Measurements from ENCODE around the gene GPSM3.
"Not testable (repeated sequence)": the region's sequence is repeated elsewhere in the genome, so short reads cannot be mapped to it uniquely, and the experiment has no call there.

GPSM3 gene

DNA sequence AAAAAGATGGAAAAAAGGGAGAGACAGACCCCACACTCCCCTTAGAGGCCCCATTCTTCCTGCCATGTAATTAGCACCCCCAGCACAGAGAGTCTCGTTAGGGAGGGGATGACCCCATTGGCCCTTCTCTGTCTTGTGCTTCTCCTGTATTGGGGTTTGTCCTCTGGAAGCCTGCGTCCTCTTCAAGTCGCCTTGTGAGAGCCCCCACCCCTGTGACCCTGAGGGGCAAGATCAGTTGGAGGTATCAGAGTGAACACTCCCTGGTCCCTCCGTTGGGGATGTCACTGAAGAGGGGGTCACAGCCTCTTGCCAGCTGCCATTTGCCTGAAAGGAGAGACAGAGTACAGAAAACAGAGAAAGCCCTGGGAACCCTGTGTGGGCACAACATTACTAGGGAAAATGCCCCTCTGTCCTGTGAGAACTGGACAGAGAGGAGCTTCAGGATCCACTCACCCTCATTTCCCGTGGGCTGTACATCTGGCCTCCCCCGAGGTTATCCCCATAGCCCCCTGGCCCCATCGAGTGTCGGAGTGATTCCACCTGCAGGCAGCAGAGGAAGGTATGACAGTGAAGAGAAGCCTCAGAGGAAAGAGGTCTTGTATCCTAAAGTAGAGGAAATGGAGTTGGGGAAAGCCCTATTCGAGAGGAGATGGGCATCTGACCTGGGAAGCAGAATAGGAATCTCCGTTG is 6.1 kb downstream of the GPSM3 start:
- DNase-seq: not testable (repeated sequence)

DNA sequence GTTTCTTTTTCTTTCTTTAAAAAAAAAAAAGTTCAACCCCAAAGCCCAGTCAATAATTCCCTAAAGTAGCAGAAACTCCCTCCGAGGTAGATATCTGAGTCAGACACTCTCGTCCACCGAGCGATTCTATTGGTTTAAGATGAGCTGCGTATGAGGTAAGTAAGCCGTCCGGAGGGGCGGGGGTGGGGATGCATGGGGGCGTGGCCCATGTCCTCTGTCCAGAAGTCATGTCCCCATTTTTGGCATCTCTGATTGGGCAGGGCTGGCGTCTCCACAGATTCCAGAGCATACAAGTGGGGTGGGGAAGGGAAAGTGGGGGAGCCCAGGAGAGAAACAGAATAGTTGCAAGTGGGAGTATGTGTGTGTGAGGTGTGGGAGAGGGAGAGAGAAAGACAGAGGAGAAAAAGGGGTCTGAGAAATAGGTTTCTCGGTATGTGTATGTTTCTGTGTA is 6.7 kb downstream of the GPSM3 start:
- DNase-seq: peak; percentile 68

DNA sequence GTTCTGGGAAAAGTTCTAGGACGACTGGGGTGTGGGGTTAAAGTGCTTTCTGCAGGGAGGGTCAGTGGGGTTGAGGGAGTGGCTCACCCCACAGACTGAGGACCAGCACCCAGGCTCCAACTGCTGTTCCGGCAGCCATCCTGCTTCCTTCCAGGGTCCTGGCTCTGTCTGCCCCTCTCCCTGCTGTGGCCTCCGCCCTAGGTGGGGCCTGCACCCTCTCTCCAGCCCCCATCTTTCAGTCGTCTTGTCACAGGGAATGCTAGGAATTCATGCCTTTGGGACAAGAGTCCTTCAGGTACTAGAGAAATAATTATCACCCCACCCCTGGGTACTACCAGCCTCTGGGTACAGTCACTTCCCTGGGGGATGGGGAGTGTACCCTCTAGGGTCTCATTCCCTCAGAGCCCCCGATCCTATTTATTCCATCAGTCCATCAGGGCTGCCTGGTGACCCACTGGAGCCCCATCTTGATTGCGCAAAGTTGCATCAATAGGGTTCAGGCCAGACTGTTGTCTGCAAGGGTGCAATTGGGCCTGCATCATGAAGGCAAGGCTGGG is 8.3 kb downstream of the GPSM3 start, which contains the start of gene AGER:
TSS of gene AGER (minus strand) at position 170 of the 557 bp plus-strand sequence. CDS start at position 139, 31 bp downstream.
- no peak for DNase-seq

DNA sequence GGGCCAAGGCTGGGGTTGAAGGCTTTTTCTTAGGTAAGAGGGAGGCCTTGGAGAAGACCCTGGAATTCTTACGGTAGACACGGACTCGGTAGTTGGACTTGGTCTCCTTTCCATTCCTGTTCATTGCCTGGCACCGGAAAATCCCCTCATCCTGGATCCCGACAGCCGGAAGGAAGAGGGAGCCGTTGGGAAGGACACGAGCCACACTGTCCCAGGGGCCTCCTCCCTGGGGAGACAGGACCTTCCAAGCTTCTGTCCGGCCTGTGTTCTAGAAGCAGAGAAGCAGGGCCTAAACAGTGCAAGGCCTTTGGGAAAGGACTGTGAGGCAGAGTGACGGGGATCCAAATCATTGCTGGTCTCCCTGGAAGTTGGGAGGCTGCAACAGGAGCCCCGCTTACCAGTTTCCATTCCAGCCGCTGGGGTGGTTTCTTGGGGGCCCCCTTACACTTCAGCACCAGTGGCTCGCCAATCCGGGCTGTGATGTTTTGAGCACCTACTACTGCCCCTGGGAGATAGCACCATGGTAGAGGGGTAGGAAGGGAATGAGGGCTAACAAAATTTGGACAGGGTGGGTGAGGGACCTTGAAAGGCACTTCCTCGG is 8.9 kb downstream of the GPSM3 start:
- DNase-seq: no peak

DNA sequence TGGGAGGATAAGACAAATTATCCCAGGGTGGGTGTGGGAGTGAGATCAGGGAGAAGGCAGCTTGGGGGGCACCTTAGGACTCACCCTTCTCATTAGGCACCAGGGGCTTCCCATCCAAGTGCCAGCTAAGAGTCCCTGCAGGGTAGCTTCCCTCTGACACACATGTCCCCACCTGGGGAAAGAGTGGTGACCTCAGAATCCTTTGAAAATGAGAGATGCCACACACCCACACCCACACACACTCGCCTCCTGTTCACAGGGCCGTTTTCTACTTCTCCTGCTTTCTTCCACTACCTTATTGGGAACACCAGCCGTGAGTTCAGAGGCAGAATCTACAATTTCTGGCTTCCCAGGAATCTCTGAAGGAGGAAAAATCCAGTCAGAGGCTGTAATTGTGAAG is 9.4 kb downstream of the GPSM3 start:
- DNase-seq: no peak

DNA sequence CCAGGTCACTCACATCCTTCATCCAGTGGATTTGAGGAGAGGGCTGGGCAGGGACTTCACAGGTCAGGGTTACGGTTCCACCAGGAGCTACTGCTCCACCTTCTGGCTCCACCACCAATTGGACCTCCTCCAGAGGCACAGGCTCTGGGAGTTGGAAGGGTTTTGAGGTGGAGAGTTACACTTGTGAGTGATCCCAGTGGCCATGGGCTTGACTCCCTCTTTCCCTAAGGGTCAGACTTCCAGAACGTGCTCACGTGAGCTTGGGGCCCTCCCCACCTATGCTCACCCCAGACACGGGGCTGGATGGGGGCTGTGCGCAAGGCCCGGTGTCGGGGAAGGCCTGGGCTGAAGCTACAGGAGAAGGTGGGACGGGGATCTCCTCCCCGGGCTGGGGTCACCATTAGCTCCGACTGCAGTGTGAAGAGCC is 9.9 kb downstream of the GPSM3 start:
- no peak for DNase-seq

DNA sequence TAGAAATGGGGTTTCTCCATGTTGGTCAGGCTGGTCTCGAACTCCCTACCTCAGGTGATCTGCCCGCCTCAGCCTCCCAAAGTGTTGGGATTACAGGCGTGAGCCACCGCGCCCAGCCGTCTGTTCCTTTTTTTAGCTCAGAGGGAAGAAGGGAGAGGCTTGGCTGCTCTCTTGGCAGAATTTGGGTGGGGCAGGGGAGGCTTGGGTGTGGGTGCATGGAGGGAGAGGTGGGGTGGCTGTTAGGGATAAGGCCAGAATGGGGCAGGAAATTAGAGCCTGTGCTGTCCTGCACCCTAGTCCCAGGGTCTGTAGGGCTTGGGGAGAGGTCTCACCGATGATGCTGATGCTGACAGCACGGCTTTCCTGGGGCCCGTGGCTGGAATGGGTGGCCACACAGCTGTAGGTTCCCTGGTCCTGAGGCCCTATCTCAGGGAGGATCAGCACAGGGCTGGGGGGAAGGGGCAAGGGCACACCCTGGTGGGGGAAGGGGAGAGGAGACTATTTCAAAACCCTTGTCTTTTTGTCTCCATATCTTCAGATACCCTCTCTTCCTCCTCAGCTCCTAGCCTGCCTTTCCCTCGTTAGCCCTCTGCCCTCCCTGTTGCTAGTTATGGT is 10.4 kb downstream of the GPSM3 start:
- DNase-seq: no peak

DNA sequence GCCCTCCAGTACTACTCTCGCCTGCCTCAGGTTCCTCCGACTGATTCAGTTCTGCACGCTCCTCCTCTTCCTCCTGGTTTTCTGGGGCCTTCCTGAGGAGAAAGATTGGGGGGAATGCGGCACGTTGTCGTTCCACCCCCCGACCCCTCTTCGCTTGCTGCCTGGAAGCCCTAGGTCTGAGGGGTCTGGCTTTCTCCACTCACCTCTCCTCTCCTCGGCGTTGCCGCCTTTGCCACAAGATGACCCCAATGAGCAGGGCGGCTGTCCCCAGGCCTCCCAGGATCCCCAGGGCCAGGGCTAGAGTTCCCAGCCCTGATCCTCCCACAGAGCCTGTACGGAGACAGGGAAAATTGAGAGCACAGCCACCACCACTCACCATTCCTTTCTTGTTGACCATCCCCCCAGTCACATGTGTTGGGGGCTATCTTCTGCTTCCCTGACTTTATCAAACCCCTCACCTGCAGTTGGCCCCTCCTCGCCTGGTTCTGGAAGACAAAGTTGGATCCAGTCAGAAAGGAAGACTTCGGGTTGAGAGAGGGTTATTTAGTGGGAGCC is 11.2 kb downstream of the GPSM3 start:
- DNase-seq: no peak

DNA sequence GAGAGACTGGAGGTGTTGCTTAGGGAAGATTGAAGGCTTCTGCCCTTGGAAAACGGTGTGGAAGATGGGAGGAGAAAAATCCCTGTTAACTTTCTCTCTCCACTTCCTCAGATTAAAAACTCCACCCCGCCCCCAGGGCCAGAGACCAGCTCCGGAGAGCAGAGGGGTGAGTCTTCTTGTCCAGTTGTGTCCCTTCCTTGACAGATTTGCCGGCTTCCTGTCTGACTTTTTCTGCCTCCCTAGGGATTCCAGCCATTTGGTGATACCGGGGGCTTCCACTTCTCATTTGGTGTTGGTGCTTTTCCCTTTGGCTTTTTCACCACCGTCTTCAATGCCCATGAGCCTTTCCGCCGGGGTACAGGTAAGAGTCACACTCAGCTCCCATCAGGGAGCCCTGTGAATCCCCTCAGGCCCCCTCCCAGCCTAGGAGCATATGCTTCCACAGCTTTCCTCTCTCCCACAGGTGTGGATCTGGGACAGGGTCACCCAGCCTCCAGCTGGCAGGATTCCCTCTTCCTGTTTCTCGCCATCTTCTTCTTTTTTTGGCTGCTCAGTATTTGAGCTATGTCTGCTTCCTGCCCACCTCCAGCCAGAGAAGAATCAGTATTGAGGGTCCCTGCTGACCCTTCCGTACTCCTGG is 12.6 kb downstream of the GPSM3 start:
- DNase-seq: no peak

DNA sequence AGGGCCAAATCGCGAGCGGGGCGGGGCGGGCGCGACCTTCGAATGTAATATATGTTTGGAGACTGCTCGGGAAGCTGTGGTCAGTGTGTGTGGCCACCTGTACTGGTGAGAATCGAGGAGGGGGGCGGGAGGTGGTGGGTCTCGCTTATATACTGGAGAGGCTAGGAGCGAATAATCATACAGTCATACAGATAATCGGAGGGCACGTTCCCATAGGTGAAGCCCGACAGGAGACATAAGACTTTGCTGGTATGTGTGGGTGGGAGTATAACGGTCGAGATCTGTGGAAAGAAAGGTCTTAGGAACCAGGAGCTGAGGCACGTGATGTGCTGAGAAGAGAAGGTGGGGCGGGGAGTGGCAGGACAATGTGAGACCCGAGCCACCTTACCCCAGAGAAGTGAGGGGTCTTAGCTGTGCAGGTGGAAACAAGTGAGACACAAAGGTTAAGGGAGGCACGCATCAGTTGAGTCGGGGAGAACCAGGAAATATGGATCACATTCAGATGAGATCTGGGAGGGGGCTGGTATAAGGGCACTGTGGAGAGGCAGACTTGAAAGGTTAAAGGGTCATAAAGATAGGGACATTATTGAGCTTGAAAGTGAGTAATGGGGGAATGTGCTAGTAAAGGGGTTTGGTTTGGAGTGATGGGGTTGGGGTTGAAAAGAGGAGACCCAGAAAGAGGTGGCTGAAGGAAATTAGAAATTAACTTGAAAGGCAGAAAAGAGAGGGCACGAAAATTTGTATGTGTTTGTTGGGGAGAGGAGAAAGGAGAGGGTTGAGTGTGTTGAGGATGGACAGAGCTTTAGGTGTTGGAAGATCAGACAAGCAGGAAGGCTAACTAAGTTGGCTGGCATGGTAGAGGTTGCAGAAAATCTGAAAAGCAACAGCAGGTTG is 13.6 kb downstream of the GPSM3 start:
- DNase-seq: no peak

DNA sequence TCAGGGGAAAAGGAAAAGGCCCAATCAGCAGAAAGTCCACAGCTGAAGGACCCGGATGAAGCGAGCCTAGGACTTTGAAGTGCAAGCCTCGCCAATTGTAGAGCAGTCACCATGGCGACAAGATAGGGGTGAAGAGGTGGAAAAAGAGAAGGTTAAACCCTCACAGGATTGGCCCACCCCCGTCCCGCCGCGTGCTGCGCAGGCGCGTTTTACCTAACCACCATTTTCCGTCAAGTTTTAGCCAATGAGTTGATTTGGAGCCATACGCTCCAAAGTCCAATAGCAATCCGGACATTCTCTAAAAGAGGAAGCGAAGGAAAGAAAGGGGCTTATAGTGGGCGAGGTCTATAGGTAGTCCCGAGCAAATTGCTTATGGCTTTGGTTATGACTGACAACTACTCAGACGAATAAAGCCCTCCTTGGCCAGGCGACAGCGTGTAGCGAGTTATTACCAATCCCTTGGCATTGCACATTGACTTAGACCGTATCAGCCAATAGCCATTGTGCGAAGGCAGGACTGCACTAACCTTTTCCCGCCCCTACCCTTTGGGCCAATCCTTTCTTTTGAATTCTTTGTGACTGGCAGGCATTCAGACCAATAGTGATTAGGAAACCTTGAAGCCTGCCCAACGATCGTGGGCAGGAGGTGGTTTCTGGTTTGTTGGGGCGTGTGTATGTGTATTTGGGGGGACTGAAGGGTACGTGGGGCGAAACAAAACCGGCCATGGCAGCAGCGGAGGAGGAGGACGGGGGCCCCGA is 14.5 kb downstream of the GPSM3 start, which contains the start of gene RNF5:
TSS of gene RNF5 (plus strand) at position 618 of the 759 bp plus-strand sequence. CDS start at position 725, 107 bp downstream.
- DNase-seq: peak; percentile 95

DNA sequence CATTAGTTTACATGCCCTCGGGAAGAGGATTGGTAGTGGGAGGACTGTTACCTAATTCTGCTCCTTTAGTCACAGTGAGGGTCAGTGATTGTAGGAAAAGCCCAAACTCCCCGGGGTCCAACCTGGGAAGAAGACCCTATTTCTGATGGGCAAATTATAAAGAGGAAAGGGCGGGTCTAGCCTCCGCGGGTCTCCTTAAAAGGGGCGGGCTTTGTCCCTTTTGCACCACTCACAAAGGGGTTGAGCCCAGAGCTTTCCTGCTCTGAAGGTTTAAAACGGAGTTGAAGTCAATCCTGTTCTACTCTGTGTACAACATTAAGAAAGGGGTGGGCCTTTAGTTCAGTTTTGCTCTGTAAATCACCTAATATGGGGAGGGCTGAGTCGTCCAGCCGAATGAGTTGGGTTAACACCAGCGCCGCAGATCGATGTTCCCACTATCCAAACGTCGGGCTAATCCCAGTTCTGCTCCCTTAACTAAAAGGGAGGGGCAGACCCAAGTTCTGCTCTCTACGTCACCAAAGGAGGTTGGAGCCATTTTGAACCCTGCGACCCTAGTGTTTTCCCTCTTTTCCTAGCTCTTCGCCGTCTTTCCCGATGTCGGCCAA is 15.2 kb downstream of the GPSM3 start:
- DNase-seq: peak; percentile 36

DNA sequence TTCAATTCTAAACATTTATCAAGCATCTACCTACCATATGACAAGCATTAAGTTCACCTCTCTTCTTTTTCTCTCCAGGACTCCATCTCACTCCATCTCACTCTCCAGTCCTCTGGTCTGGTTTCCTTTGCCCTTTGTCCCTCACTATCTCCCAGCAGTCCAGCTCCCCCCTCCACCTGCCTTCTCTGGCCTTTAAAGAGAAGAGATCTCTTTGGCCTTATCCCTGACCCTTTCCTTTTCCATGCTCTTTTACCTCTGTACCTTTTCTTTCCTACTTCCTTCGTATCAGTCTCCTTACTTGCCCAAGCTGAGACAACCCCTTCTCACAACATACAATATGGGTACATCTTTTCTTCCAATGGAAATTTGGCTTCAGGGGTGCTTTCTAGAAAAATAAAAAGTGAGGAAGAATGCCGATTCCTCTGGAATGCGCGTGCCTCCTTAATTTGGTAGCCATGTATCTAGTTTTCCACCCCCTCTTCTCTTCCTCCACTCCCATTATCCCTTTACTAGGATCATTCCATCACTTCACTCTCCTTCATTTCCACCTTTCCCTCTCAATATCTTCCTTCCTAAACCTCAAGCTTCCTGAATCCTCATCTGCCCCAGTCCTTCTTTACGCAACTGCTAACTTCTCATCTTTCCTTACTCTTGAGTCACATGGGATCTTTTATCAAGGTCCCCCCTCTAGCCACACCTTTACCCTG is 15.8 kb downstream of the GPSM3 start:
- no peak for DNase-seq

DNA sequence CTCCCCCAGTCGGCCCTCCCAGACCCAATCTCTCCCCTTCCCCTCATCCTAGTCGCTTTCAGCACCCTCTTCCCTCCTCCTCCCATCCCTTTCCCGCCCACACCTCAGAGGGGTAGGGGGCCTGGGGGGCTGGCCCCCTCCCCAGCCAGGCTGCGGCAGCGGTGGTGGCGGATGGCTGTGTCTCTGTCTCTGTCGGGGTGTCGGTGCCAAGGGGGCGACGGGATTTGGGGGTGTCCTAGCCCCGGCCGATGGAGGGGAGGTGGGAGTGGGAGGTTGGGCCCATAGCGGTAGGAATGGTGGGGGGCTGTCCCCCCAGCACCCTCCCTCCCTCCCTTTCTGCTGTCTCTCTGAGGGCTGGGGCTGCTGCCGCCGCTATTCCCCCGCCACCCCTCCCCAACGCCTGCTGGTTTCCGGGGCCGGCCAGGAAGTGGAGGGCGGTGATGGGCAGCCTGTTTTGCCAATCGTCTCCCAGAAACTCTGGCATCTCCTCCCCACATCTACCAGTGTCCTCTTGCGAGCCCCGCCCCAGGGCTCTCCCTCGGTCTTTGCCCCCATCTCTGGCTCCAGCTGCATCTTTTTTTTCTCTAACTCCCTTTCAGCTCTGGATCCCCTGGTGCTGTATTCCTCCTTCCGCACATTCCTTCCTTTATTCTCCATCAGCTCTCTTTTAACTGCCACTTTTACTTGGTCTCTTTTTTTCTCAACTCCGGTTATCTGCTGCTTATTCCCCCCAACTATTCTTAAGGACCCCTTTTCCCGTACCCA is 16.6 kb downstream of the GPSM3 start, which contains the start of gene AGPAT1:
TSS of gene AGPAT1 (minus strand) at position 374 of the 765 bp plus-strand sequence. CDS start 4,588 bp downstream, outside the sequence.
- peak; percentile 96 for DNase-seq

DNA sequence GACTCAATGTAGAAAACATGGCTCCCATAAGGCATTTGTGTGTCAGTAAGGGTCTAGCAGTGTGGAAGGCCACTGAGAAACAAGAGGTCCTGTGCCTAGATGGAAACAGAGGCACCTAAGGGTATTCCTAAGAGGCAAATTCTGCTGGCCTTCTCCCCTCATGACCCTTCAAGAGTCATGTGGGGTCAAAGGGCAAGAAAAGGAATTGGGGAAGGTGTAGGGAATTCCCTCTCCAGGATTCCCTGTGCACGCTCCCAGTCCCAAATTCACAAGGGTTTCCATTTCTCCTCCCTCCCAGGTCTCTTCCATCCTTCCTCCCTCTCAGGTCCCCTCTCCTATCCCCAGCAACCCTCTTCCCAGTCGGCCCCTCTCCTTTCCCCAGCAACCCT is 17.1 kb downstream of the GPSM3 start:
- DNase-seq: no peak

DNA sequence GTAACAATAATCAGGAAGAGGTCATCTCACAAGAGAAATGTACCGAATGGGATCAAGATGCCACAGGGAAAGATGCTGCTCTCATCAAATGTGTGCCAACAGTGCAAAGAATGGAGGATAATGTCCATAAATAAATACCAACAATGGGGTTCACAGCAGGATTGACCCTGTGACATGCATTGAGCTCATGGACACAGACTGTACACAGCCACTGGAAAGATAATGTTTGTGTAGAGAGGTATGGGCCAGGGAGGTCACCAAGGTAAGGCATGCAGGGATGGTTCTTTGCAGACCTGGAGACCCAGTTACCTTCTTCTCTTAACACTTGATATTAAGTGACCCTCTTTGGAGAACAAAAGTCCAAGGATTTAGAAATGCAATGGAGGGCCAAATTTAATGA is 18.0 kb downstream of the GPSM3 start:
- DNase-seq: no peak

DNA sequence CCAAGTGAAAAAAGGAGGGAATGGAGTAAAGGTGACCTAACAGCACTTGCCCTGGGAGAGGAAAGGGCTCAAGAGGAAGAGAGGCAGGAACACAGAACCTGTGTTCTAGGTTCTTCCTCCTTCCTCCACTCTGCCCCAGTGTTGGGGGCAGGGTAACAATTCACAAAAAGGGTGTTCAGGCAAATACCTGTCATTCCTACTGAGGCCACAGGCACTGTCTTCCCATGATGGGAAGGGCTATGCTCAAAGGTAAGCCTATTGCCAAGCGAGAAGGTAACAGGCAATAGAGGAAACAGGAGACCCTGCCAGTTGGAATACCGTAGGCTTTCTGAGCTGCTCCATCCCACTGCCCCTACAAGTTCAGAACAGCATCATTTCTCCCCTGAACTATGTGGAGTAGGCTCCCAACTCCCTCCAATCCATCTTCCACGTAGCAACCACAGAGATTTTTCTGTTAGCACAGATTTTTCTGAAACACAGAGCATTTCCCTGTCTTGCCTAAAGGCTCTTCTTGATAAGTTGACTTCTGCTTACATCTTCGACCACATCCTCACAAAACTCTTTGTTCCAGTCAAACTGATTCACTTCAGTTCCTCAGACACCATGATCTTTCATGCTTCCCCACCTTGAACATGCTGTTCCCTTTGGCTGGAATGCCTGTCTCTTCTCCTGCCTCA is 19.3 kb downstream of the GPSM3 start:
- DNase-seq: no peak

DNA sequence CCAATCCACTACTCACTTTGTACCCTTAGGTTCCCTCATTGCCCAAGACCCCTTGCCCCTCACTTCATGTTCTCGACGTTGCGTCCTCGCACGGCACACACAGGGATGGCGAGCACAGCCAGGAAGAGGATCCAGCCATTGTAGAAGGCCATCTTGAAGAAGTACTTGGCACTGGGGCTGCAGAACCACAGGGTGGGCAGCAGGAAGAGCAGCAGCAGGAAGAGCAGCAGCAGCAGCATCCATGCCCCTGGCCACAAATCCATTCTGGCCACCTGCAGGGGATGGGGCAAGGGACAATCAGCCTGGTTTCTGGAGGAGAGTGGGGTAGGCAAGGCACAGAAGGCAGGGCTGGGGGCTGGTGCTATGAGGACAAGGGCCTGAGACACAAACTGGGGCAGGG is 21.2 kb downstream of the GPSM3 start:
- DNase-seq: no peak
